GM18507 (cell line): Measurements from ENCODE around the gene PSMD7.

ENCODE experiments used
- DNase-seq: peaks from one replicate; pipeline ENCODE4 v3.0.0; 2011; ENCODE audit warnings: low read depth; ENCODE audit not compliant: insufficient read length; ENCODE audit errors: extremely low spot score
- FAIRE-seq: peaks from 2 replicates; lab custom pipeline; 2011; peaks lifted over from hg19 to GRCh38; lab: Jason Lieb, UNC

Gene PSMD7

DNA sequence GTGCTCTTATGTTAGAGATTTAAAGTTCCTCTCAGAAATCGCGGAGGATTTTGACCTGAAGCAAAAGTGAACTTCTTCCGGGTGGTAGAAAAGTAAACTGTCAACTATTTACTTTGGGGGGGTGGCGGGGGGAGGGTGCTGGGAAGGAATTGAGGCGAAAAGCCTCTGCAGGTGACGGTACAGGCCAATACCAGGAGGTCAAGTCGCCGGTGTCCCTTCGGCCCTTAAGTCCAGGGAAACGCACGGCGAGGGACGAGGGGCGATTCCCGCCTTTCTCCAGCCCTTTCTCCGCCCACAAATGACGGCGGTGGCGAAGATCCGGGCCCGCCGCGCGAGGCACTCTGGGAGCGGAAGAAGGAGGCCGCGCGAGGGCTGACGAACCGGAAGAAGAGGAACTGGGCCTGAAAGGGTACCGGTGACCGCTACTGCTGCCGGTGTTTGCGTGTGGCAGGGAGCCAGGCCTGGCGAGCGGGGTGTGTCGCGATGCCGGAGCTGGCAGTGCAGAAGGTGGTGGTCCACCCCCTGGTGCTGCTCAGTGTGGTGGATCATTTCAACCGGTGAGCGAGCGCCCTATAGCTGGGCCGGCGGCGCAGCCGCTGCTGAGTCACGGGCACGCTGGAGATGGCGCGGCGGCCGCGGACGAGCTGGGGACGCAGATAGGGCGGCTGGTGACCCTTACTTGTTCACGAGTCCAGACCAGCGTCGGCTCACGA lies at the start of gene PSMD7:
Gene PSMD7, plus strand, starts transcription at position 383 of the 713 bp plus-strand sequence. Its CDS starts 101 bp downstream, at position 484.
- FAIRE-seq (peak; percentile 89), DNase-seq (peak; percentile 71)

DNA sequence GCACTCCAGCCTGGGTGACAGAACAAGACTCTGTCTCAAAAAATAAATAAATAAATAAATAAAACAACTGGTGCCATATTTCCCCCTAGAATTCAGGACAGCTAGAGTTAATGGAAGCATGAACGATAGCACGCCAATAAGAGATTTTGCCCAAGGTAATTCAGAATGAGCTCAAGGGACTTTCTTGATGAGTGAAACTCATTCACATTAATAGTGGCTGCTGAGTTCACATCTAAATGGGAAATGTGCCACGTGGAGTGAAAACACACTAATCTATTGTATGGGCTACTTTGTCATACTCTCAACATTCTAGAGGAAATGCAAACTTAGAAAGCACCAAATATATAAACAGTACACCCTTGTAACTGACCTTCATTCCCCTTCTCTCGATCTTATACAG lies 47.4 kb upstream of the PSMD7 start:
- no peak for FAIRE-seq
- DNase-seq: no peak

GRCh38 chr16:74249846-74250245 lies 46.8 kb upstream of the PSMD7 start:
- FAIRE-seq: no peak

DNA sequence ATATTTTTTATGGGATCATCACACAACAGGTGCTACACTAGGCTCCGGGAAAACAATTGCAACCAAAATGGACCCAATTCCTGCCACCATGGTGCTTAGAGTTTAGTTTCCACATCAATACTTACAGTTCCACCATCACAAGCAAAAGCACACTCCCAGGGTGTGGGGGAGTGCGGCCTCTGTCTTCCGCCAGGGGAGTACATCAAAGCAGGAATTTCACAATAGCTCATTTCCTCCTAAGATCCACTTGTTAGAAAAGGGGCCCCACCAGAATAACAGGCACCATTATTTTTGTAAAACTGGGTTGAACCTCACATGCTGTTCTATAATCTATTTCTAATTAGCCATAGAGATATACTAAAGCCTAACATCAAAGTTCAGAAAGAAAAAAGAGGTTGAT lies 44.3 kb upstream of the PSMD7 start:
- FAIRE-seq (no peak), DNase-seq (no peak)

More at GRCh38 chr16:74249846-74250245, 46.8 kb upstream of the PSMD7 start:
- no peak for DNase-seq

GRCh38 chr16:74253161-74253938 lies 43.3 kb upstream of the PSMD7 start:
- FAIRE-seq: no peak
- DNase-seq: no peak

- FAIRE-seq (no peak), DNase-seq (no peak)
Measured at GRCh38 chr16:74257061-74257460, 39.6 kb upstream of the PSMD7 start.

DNA sequence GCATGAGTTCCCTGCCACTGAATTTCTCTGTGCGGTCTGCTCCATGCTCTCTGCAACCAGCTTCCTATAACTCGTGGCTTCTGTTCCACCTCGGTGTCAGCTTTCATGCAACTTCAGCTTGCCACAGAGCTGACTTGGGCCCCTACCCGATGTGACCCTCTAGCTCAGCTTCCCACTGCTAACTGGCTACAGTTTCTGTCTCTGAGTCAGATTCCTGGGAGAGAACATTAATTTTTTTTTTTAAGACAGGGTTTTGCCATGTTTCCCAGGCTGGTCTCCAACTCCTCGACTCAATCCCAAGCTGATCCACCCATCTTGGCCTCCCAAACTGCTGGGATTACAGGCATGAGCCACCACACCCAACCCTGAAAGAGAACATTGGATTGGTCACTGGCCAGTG lies 35.5 kb upstream of the PSMD7 start:
- DNase-seq: no peak
- FAIRE-seq: no peak

DNA sequence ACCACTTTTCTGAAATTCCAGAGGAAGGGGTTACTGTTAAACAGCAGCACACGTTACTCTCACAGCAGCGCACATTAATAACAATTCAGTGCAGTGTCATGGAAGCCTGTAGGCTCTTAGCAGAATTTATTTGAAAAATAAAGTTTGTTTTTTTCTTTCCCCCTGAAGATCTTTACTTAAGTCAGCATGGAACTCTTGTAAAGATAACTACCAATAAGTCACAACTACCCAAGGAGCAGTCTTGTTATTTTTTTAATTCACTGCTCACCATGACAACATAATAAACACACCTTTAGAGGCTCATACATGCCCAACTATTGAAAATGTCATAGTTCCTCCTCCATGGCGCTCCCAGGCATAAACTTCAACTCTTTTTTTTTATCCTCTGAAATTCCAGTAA lies 31.8 kb upstream of the PSMD7 start:
- FAIRE-seq: no peak
- DNase-seq: no peak

DNA sequence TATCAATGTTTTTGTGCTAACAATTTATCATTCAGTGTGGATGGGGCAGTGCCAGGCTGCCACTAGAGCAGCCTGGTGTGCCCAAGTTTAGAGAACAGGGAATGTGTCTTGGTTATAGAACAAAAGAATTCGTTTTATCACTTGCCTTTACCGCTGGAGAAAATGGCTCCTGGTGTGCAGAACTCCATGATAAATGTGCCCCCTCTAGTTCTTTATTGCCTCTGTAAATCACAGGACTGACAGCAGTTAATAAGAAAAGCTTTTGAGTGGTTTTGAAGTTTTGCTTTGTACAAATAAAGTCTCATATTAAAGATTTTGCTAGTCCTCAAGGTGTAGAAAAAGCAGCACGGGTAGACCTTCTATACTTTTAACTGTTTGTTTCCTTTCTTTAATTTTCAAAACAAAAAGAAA lies 28.2 kb upstream of the PSMD7 start:
- no peak for DNase-seq
- FAIRE-seq: no peak

- DNase-seq (no peak), FAIRE-seq (no peak)
Measured at GRCh38 chr16:74271872-74272271, 24.7 kb upstream of the PSMD7 start.

DNA sequence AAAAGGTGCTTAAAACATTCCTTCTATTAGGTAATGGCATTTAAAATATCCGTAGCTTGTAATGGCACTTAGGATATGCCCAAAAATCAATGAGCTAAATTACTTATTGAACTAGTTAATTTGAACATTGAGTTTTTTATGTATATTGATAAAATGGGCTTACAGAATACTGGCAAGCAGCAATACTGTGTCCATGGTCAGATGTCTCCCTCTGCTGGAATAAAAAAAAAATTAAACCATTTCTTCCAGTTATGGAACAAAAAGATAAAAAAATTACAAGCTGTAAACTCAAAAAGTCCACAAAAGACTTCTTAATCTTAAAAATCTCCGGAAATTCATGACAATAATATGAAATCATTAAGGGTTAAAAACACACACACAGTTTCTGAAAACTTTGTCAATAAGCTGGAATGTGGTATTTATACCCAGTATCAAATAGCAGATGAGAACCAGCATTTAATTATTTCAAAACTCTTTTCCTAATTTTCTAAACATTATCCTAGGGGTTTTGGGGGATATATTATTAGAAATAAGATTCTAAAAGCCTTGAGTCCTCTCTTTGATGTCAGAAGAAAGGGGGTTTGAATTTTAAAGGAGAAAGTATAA lies 21.5 kb upstream of the PSMD7 start:
- no peak for FAIRE-seq
- no peak for DNase-seq

- FAIRE-seq (no peak), DNase-seq (no peak)
Measured at GRCh38 chr16:74275711-74276110, 20.9 kb upstream of the PSMD7 start.

- FAIRE-seq (no peak), DNase-seq (no peak)
Measured at GRCh38 chr16:74277974-74278373, 18.6 kb upstream of the PSMD7 start.

DNA sequence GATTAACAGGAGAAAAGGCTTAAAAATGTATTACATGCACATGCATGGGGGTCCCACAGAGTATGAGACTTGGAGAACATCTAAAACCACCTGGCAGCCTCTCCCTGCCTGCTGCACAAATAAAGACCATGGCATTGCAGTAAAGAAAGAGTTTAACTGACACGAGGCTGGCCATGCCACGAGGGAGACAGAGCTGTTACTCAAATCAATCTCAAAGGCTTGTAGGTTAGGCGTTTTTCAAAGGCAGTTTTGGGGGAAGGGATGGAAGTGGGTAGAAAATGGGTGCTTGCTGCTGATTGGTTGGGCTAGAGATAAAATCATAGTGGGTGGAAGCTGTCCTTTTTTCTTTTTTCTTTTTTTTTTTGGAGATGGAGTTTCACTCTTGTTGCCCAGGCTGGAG lies 17.3 kb upstream of the PSMD7 start:
- no peak for FAIRE-seq
- no peak for DNase-seq

DNA sequence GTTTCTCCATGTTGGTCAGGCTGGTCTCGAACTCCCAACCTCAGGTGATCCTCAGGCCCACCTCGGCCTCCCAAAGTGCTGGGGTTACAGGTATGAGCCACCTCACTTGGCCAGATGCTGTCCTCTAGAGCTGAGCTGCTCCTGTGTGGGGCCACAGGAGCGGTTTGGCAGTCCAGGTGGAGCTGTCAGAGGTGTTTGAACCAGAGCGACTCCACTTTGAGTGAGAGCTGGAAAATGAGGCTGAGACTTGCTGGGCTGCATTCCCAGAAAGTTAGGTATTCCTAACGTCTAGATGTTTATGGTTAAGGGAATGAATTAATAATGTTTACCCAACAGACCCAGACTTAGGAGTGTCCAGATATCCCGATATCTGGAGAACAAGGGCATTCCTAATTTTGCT lies 16.8 kb upstream of the PSMD7 start:
- DNase-seq (no peak), FAIRE-seq (no peak)

DNA sequence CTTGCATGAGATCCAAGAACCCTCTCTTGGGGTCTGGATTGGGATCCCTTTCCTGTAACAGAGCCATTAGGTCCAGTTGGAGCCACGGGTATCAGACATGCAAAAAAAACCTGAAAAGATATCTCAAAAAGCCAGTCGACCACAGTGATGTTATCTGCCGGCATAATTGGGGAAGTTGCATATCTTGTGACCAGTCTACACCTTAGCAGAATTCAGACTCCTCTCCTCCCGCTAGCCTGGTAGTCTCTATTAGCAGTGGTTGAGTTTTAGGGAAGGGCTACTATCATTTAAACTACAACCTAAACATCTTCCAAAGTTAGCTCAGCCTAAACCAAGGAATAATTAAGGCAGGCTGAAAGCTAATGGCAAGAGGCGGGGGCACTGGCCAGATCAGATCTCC lies 16.2 kb upstream of the PSMD7 start:
- no peak for DNase-seq
- no peak for FAIRE-seq

- FAIRE-seq: no peak
- no peak for DNase-seq
Measured at GRCh38 chr16:74281300-74281699, 15.3 kb upstream of the PSMD7 start.

DNA sequence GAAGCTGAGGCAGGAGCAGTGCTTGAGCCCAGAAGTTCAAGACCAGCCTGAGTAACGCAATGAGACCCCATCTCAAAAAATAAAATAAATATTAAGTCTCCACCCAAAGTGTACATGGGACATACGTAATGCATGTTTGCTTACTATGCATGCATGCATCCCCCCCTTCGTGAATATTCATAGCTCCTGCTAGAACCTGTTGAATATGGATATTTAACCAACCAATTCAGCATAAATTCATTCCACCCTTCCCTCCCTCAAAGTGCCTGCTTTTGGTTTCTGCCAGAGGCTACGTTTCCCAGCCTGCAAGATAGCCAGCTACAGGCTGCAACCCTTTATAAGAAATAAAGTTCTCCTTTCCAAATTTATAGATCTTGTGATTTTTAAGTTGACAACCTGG lies 12.9 kb upstream of the PSMD7 start:
- DNase-seq (no peak), FAIRE-seq (no peak)

DNA sequence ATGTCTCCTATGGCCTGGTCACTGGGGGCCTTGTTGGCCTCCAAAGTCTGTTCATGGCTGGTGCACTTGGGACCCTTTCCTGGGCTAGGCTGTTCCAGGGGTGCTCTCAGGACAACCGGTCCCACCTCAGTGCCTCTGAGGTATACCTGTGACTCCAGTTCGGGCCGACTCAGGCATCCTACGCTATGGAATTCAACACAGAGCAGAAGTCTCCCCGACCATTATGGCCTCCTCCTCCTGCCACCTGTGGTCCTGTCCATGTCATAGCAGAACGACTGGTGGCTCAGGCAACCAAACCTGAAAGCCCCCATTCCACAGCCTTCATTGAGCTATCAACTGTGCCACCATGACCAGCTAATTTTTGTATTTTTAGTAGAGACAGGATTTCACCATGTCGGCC lies 8.5 kb upstream of the PSMD7 start:
- FAIRE-seq (no peak), DNase-seq (no peak)

- no peak for DNase-seq
- FAIRE-seq: no peak
Measured at GRCh38 chr16:74290356-74290755, 6.3 kb upstream of the PSMD7 start.

DNA sequence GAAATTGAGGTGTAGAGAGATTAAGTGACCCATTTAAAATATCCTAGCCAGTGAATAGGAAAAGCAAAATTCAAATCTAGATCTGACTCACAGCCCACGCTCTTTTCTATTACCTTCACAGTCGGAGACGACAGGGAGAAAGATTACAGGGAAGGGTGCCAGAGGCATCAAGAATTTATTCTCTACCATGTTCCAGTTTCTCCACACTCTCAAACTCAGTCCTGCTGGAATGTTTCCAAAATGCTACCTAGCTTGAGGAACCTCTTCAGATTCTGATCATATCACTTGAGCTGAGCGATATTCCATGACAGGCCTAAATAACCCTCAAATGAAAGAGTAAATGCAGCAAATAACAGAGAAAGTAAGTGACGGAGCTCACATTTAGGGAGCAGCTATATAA lies 5.4 kb upstream of the PSMD7 start:
- no peak for DNase-seq
- no peak for FAIRE-seq
